ENCODE measurements around the gene PIK3R3.

DNA sequence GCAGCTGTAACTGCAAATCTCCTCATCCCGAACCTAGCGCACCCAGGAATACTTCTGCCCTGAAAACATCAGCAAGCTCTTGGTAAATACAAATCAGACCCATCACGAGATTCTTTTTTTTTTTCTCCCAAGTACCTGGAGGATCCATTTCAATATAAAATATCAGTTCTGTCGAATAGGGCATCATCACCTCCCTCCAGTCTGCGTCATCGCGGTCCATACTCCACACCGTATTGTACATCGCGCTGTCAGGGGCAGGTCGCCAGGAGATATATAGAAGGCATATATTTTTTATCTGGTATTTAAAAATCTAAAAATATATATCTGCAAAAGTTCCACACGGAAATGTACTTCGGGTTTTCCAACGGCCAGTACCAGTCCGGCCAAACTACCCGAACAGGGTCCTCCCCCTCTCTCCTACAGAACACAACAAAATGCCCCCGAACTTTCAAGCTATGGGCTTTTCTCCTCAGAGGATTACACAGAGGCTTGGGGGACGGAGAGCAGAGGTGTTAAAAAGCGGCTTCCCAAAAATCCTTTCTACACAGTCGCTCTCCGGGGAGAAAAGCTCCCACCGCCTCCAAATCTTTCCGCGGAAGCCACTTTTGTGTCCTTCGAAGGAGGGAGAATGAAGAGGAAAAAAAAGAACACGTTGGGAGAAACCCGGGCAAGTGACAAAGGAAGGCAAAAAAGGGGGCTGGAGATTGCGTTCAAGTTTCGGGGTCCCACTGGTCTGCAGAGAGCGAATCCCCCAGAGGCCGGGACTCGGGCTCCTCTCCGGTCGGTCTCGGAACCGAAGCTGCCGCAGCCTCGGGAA lies 509 bp downstream of the PIK3R3 start:
- TF ChIP-seq, protein P1, sequence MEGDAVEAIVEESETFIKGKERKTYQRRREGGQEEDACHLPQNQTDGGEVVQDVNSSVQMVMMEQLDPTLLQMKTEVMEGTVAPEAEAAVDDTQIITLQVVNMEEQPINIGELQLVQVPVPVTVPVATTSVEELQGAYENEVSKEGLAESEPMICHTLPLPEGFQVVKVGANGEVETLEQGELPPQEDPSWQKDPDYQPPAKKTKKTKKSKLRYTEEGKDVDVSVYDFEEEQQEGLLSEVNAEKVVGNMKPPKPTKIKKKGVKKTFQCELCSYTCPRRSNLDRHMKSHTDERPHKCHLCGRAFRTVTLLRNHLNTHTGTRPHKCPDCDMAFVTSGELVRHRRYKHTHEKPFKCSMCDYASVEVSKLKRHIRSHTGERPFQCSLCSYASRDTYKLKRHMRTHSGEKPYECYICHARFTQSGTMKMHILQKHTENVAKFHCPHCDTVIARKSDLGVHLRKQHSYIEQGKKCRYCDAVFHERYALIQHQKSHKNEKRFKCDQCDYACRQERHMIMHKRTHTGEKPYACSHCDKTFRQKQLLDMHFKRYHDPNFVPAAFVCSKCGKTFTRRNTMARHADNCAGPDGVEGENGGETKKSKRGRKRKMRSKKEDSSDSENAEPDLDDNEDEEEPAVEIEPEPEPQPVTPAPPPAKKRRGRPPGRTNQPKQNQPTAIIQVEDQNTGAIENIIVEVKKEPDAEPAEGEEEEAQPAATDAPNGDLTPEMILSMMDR (IDR thresholded peaks at IDR 0.05; ENCODE audit: insufficient read depth, low read length, poor library complexity, severe bottlenecking) = no peak
- no peak for TF ChIP-seq EZH2phosphoT487 (conservative IDR thresholded peaks at IDR 0.05; ENCODE audit: low read length)
